DOHH2 (cell line): ENCODE measurements around the gene TCOF1.

Experiments
- H3F3A ChIP-seq: fragments of 200-600 bp; sonication (generic), shearing (Covaris generic); 2 replicates; pipeline ENCODE4 v1.6.0; 2016; ENCODE audit warnings: antibody characterized with exemption, mild to moderate bottlenecking; ENCODE audit not compliant: control insufficient read depth, insufficient read depth
- H3K27ac ChIP-seq: fragments of 200-600 bp; sonication (generic); 2 replicates; pipeline ENCODE4 v1.5.1; 2014; ENCODE audit warnings: low read depth, mild to moderate bottlenecking, low read length, moderate library complexity
- H3K27me3 ChIP-seq: fragments of 200-600 bp; sonication (generic); 2 replicates; pipeline ENCODE4 v1.6.1; 2014; ENCODE audit warnings: mild to moderate bottlenecking, low read length, mixed read lengths; ENCODE audit not compliant: control insufficient read depth
- H3K36me3 ChIP-seq: fragments of 200-600 bp; sonication (generic); 2 replicates; pipeline ENCODE4 v1.6.1; 2014; ENCODE audit warnings: mild to moderate bottlenecking, low read length, moderate library complexity, mixed read lengths; ENCODE audit not compliant: control insufficient read depth
- H3K4me1 ChIP-seq: fragments of 200-600 bp; sonication (generic); 2 replicates; pipeline ENCODE4 v1.6.1; 2014; ENCODE audit warnings: mild to moderate bottlenecking, low read length, mixed read lengths; ENCODE audit not compliant: control insufficient read depth
- H3K4me2 ChIP-seq: fragments of 200-600 bp; sonication (generic); 2 replicates; pipeline ENCODE4 v1.6.0; 2014; ENCODE audit warnings: mild to moderate bottlenecking, low read length, moderate library complexity
- H3K4me3 ChIP-seq: fragments of 200-600 bp; sonication (generic); 2 replicates; pipeline ENCODE4 v1.5.1; 2014; ENCODE audit warnings: mild to moderate bottlenecking, low read length, mixed read lengths
- H3K79me2 ChIP-seq: fragments of 200-600 bp; sonication (generic); 2 replicates; pipeline ENCODE4 v1.6.1; 2014; ENCODE audit warnings: mild to moderate bottlenecking, low read length, mixed read lengths; ENCODE audit not compliant: control insufficient read depth
- H3K9me2 ChIP-seq: fragments of 200-600 bp; sonication (generic); replicated peaks from 2 replicates; pipeline ENCODE4 v1.6.1; 2014; ENCODE audit warnings: mild to moderate bottlenecking, low read length, mixed read lengths; ENCODE audit not compliant: control insufficient read depth
- H3K9me3 ChIP-seq: fragments of 200-600 bp; sonication (generic); 2 replicates; pipeline ENCODE4 v1.6.1; 2014; ENCODE audit warnings: antibody characterized with exemption, low read length, mixed read lengths; ENCODE audit not compliant: control insufficient read depth, insufficient read depth
- H4K20me1 ChIP-seq: fragments of 200-600 bp; sonication (generic); 2 replicates; pipeline ENCODE4 v1.6.0; 2014; ENCODE audit warnings: low read depth, mild to moderate bottlenecking, antibody characterized with exemption, low read length, moderate library complexity; ENCODE audit not compliant: control insufficient read depth, insufficient read depth
- CTCF ChIP-seq: fragments of 200-600 bp; sonication (generic); IDR thresholded peaks from one replicate; pipeline ENCODE4 v1.5.1; 2014; ENCODE audit warnings: antibody characterized with exemption, mild to moderate bottlenecking, low read depth, low read length; ENCODE audit not compliant: poor library complexity, severe bottlenecking
- EZH2phosphoT487 ChIP-seq: fragments of 200-600 bp; sonication (generic); IDR thresholded peaks from 2 replicates; pipeline ENCODE4 v1.6.1; 2017; ENCODE audit warnings: borderline replicate concordance, mild to moderate bottlenecking, antibody characterized with exemption, low read length, moderate library complexity, mixed read lengths

TCOF1 gene

GRCh38 chr5:150310246-150310645 lies 47.3 kb upstream of the TCOF1 start:
- Histone ChIP-seq H3K4me3 (no peak overlapping the region), H3K36me3 (no peaks in the 10 kb centered on the region), H3F3A (no peaks in the 10 kb centered on the region), H3K4me1 (no peaks in the 10 kb centered on the region), H3K27ac (no peak overlapping the region), H3K9me2 (no peaks in the 10 kb centered on the region), H3K9me3 (no peaks in the 10 kb centered on the region), H3K79me2 (no peaks in the 10 kb centered on the region), H3K27me3 (peaks cover 28% of the 10 kb centered on the region), H3K4me2 (no peak overlapping the region), H4K20me1 (no peaks in the 10 kb centered on the region)
- no peak for TF ChIP-seq CTCF

GRCh38 chr5:150311015-150311692 lies 46.3 kb upstream of the TCOF1 start:
- H4K20me1 ChIP-seq, result no peaks in the 10 kb centered on the region
- no peak overlapping the region for H3K4me2 ChIP-seq
- H3K9me3 ChIP-seq, result no peaks in the 10 kb centered on the region
- no peaks in the 10 kb centered on the region for H3K9me2 ChIP-seq
- no peaks in the 10 kb centered on the region for H3K4me1 ChIP-seq
- H3K36me3 ChIP-seq, result no peaks in the 10 kb centered on the region
- TF ChIP-seq EZH2phosphoT487 (no peak), CTCF (no peak)
- H3K4me3 ChIP-seq, result no peak overlapping the region
- H3K27me3 ChIP-seq, result peaks cover 28% of the 10 kb centered on the region
- H3K79me2 ChIP-seq, result no peaks in the 10 kb centered on the region
- H3F3A ChIP-seq, result no peaks in the 10 kb centered on the region
- no peak overlapping the region for H3K27ac ChIP-seq

- Histone ChIP-seq H3K4me2 (no peak overlapping the region), H3K4me3 (no peak overlapping the region), H3K27me3 (peaks cover 28% of the 10 kb centered on the region), H3K9me3 (no peaks in the 10 kb centered on the region), H4K20me1 (no peaks in the 10 kb centered on the region), H3K36me3 (no peaks in the 10 kb centered on the region), H3K4me1 (no peaks in the 10 kb centered on the region), H3F3A (no peaks in the 10 kb centered on the region), H3K9me2 (no peaks in the 10 kb centered on the region), H3K27ac (no peak overlapping the region), H3K79me2 (no peaks in the 10 kb centered on the region)
- TF ChIP-seq CTCF, result no peak
Observed at GRCh38 chr5:150312518-150312917, 45.0 kb upstream of the TCOF1 start.
